Suprapubic skin (tissue), 4 donors: Measurements from ENCODE around the gene RAX2. TPM values are rescaled to one million over a fixed set of nuclear protein-coding genes. Genes with fewer than 3 reads are reported as not detected.
"Not testable (repeated sequence)": the region's sequence is repeated elsewhere in the genome, so short reads cannot be mapped to it uniquely, and the experiment has no call there.

Experiments
- DNase-seq, 2 donors: peaks; one replicate each; pipeline ENCODE4 v3.0.0-alpha.2; 2019; ENCODE audit warnings: low spot score in 2 of 2
- H3K27ac ChIP-seq: fragments of 200-600 bp; sonication (generic); one replicate; pipeline ENCODE4 v1.5.1; 2019
- H3K27me3 ChIP-seq: fragments of 200-600 bp; sonication (generic); one replicate; pipeline ENCODE4 v1.5.1; 2019
- H3K36me3 ChIP-seq: fragments of 200-600 bp; sonication (generic); one replicate; pipeline ENCODE4 v1.5.1; 2019
- H3K4me1 ChIP-seq: fragments of 200-600 bp; sonication (generic); one replicate; pipeline ENCODE4 v1.5.1; 2019
- H3K4me3 ChIP-seq: fragments of 200-600 bp; sonication (generic); one replicate; pipeline ENCODE4 v1.5.1; 2019; ENCODE audit warnings: mild to moderate bottlenecking
- H3K9me3 ChIP-seq: fragments of 200-600 bp; sonication (generic); one replicate; pipeline ENCODE4 v1.5.1; 2019
- EP300 ChIP-seq: sonication (generic); formaldehyde crosslinking; IDR thresholded peaks from one replicate; pipeline ENCODE4 v1.6.1; 2017; ENCODE audit warnings: antibody characterized with exemption
- POLR2A ChIP-seq, 2 donors: fragments of 450-650 bp; IDR thresholded peaks; one replicate each; pipeline ENCODE4 v1.6.1; 2017; ENCODE audit warnings: antibody characterized with exemption in 2 of 2, mild to moderate bottlenecking in 2 of 2, moderate library complexity in 2 of 2
- POLR2AphosphoS5 ChIP-seq, 3 donors: sonication (generic); formaldehyde crosslinking; IDR thresholded peaks; one replicate each; pipeline ENCODE4 v1.6.1; 2017; ENCODE audit warnings: antibody characterized with exemption in 3 of 3
- WGBS: methylation state at CpG from one replicate; pipeline ENCODE4 v1.1.5; 2018; 5-methylcytosine and 5-hydroxymethylcytosine counted together
- total RNA-seq, 4 donors: library from RNA; depleted of rRNA; stranded (reverse); fragments of >200 nt; gene quantifications; one replicate each; pipeline ENCODE4 v1.1.0, GENCODE V29; 2016
- TF ChIP-seq, protein P1 (sequence below), 2 donors: fragments of 200-600 bp in 1 of 2; fragments of 450-650 bp in 1 of 2; sonication (generic) in 1 of 2; IDR thresholded peaks; one replicate each; pipeline ENCODE4 v1.5.1; 2016 to 2019; ENCODE audit warnings: antibody characterized with exemption in 2 of 2, mild to moderate bottlenecking in 1 of 2, moderate library complexity in 1 of 2

The RAX2 gene
- total RNA-seq, 4 donors from 2014 or later: not detected

DNA sequence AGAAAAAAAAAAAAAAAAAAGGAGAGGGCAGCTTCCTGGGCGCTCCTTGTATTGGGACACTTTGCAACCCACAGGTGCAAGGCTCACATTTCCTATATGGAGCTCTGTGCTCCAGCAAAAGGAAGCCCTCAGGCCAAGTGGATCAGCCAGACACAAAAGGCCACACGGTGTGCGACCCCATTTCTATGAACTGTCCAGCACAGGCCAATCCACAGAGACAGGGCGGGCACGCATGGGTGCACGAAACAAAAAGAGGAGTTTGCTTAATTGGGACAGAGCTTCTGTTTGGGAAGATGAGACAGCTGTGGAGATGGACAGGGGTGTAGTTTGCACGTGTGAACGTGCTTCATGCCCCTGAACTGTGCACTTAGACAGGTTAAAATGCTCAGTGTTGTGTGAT, 45.7 kb upstream of the RAX2 start:
- H3K4me3 ChIP-seq: no peak overlapping the region
- no peaks in the 10 kb centered on the region for H3K9me3 ChIP-seq
- WGBS: 80% methylated on average over 8 of the region's 8 CpGs
- H3K27me3 ChIP-seq: peaks cover 2% of the 10 kb centered on the region
- TF ChIP-seq POLR2A (IDR thresholded peaks at IDR 0.05) (no peak), EP300 (no peak), POLR2AphosphoS5 (IDR thresholded peaks at IDR 0.05) (no peak)
- TF ChIP-seq, protein P1, sequence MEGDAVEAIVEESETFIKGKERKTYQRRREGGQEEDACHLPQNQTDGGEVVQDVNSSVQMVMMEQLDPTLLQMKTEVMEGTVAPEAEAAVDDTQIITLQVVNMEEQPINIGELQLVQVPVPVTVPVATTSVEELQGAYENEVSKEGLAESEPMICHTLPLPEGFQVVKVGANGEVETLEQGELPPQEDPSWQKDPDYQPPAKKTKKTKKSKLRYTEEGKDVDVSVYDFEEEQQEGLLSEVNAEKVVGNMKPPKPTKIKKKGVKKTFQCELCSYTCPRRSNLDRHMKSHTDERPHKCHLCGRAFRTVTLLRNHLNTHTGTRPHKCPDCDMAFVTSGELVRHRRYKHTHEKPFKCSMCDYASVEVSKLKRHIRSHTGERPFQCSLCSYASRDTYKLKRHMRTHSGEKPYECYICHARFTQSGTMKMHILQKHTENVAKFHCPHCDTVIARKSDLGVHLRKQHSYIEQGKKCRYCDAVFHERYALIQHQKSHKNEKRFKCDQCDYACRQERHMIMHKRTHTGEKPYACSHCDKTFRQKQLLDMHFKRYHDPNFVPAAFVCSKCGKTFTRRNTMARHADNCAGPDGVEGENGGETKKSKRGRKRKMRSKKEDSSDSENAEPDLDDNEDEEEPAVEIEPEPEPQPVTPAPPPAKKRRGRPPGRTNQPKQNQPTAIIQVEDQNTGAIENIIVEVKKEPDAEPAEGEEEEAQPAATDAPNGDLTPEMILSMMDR (IDR thresholded peaks at IDR 0.05): no peak
- DNase-seq: no peak
- no peaks in the 10 kb centered on the region for H3K36me3 ChIP-seq
- H3K4me1 ChIP-seq: peaks cover 13% of the 10 kb centered on the region
- H3K27ac ChIP-seq: no peak overlapping the region

DNA sequence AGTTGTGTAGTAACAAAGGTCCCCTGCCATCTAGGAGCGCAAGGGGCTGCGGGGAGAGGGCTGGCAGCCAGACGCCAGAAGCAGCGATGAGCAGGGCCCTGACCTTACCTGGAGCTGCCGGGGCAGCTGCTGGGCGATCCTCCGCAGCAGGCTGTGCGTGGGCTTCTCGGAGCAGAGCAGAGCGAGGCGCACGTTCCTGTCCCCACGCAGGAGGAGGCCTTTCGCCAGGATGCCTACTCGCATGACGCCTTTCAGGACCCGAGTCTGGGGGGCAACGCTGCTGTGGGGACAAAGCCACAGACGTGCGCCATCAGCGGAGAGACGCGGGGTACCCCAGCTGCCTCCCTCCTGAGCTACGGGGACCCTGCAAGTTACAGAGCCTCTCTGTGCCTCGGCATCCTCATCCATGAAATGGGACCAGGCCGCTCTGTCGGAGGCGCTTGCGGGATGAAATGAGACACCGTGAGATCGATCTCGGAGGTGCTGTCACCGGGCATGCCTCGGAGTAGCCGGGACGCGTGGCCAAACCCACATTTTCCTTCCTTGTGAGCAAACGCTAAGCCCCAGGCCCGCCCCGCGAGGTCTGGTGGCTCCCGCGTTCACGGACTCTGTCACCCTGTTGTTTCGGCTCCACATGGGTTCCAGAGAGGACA, 44.7 kb upstream of the RAX2 start:
- Histone ChIP-seq H3K9me3 (no peaks in the 10 kb centered on the region), H3K36me3 (no peaks in the 10 kb centered on the region), H3K4me3 (no peak overlapping the region), H3K4me1 (peaks cover 9% of the 10 kb centered on the region), H3K27me3 (no peaks in the 10 kb centered on the region), H3K27ac (no peak overlapping the region)
- DNase-seq: no peak
- 96% methylated on average over 31 of the region's 45 CpGs for WGBS
- TF ChIP-seq, protein P1 (IDR thresholded peaks at IDR 0.05): no peak
- TF ChIP-seq POLR2A (IDR thresholded peaks at IDR 0.05): no peak
- no peak for TF ChIP-seq POLR2AphosphoS5 (IDR thresholded peaks at IDR 0.05)
- TF ChIP-seq EP300: no peak

DNA sequence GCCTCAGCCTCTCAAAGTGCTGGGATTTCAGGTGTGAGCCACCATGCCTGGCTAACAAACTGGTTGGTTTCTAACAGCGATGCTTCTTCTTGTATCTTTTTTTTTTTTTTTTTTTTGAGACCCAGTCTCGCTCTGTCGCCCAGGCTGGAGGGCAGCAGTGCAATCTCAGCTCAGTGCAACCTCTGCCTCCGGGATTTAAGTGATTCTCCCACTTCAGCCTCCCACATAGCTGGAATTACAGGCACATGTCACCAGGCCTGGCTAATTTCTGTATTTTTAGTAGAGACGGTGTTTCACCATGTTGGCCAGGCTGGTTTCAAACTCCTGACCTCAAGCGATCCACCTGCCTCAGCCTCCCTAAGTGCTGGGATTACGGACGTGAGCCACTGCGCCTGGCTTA, 44.1 kb upstream of the RAX2 start:
- H3K4me1 ChIP-seq, H3K36me3 ChIP-seq, DNase-seq, H3K9me3 ChIP-seq, H3K27me3 ChIP-seq, H3K4me3 ChIP-seq, H3K27ac ChIP-seq: not testable (repeated sequence)
- 92% methylated on average over 9 of the region's 9 CpGs for WGBS

DNA sequence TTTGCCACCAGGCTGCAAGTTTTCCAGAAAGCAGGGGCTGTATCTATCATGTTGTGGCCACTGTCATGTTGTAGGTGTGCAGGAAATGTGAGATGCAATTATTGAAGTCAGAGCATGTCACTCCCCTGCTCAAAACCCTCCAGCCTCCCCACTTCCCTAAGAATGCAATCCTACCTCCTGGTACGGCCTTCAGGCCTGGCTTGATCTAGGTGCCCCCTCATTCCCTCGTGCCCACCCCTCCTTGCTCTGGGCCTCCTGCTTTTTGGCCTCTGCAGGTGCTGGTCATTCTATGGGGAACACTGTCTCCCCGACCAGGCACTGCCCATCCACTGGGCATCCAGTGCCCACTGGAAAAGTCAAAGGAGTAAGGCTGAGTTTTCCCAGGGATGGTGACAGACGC, 42.6 kb upstream of the RAX2 start:
- DNase-seq: no peak
- H3K27me3 ChIP-seq: peaks cover 10% of the 10 kb centered on the region
- WGBS: 90% methylated on average over 4 of the region's 4 CpGs
- no peak overlapping the region for H3K27ac ChIP-seq
- H3K9me3 ChIP-seq: no peaks in the 10 kb centered on the region
- TF ChIP-seq POLR2AphosphoS5 (IDR thresholded peaks at IDR 0.05): no peak
- H3K4me1 ChIP-seq: peaks cover 9% of the 10 kb centered on the region
- H3K36me3 ChIP-seq: no peaks in the 10 kb centered on the region
- no peak overlapping the region for H3K4me3 ChIP-seq

DNA sequence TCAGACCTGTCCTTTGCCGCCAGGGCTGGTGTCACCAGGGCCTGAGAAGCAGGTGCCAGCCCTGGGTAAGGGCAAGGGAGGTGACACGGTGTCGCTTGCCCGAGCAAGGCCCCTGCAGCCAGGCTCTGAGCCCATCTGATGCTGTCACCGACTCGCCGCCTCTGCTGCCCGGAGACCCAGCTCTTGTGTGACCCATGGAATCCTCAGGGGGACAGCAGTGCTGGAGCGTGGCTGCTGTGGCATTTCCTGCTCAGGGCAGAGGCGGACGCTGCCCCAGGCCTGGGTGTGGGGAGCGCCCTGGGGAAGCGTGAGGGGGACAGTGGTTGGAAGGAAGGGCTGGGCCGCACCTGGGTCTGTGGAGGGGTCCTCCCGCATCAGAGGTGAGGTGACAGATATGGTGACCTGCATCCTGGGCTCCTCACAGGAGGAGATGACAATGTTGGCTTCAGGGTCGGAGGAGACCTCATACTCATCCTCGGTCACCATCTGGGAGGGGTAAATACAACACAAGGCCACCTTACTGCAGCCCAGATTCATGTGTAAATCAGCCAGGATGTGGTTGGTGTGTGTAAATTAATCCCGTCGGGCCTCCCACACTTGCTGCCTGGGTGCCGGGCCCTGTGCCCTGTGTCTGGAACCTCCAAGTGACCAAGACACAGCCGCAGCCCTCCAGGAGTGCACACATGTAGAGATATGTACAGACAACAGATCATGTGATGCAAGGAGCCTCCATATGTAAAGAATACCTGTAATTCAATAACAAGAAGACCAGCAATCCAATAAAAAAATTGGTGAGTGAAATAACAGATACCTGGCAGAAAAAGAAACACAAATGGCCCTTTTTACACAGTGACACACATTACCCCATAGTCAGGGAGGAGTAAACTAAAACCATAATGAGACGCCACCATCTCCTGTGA, 41.7 kb upstream of the RAX2 start:
- no peak overlapping the region for H3K4me3 ChIP-seq
- TF ChIP-seq EP300 (no peak), POLR2A (IDR thresholded peaks at IDR 0.05) (no peak), POLR2AphosphoS5 (IDR thresholded peaks at IDR 0.05) (no peak)
- TF ChIP-seq, protein P1 (IDR thresholded peaks at IDR 0.05): no peak
- 80% methylated on average over 13 of the region's 22 CpGs for WGBS
- DNase-seq: no peak
- peaks cover 7% of the 10 kb centered on the region for H3K4me1 ChIP-seq
- no peak overlapping the region for H3K27ac ChIP-seq
- no peaks in the 10 kb centered on the region for H3K36me3 ChIP-seq
- H3K9me3 ChIP-seq: no peaks in the 10 kb centered on the region
- H3K27me3 ChIP-seq: peaks cover 10% of the 10 kb centered on the region

DNA sequence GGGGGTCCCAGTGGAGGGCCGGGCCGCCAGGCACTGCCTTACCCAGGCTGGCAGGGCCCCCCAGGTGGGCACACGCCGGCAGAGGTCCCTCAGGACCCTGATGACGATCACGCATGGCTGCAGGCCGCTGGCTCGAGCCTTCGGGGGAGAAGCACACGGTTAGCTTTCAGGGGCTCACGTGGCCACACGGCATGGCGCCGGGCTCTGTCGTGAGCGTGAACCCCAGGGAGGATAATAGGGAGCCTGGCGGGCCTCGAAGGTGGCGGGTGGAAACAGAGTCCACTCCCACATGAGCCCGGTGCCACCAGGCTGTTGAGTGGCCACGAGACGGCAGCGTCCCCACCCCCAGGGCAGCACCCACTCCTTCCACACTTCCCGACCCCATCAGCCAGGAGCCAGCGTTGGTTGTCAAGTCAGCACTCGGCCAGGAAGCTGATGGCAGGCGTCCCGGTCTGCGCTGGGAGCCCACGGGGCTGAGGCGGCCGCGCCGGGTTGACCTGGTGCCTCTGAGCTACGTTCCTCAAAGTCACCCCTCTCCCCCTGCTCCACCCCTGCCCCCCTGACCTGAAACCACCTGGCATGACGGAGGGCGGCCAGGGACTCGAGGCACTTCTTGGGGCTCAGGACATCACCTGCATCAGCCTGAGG, 38.8 kb upstream of the RAX2 start:
- WGBS: 69% methylated on average over 18 of the region's 38 CpGs
- H3K27me3 ChIP-seq: peaks cover 10% of the 10 kb centered on the region
- H3K4me1 ChIP-seq: peaks cover 5% of the 10 kb centered on the region
- TF ChIP-seq POLR2AphosphoS5 (IDR thresholded peaks at IDR 0.05) (no peak), POLR2A (IDR thresholded peaks at IDR 0.05) (no peak), EP300 (no peak)
- TF ChIP-seq, protein P1 (IDR thresholded peaks at IDR 0.05): no peak
- no peak overlapping the region for H3K4me3 ChIP-seq
- no peak for DNase-seq
- no peaks in the 10 kb centered on the region for H3K36me3 ChIP-seq
- no peak overlapping the region for H3K27ac ChIP-seq
- no peaks in the 10 kb centered on the region for H3K9me3 ChIP-seq
